Measurements from ENCODE around the gene MYO15A.
A peak's percentile ranks its signal among the peaks of the same experiment; 100 is the strongest.

Gene MYO15A

GRCh38 chr17:18187226-18187625 is 78.7 kb downstream of the MYO15A start:
- TF ChIP-seq ZNF274 (IDR thresholded peaks at IDR 0.05; ENCODE audit: low read depth, low read length): no peak
- H3K4me3 ChIP-seq (ENCODE audit: low read length): peak overlapping the region; percentile 94

DNA sequence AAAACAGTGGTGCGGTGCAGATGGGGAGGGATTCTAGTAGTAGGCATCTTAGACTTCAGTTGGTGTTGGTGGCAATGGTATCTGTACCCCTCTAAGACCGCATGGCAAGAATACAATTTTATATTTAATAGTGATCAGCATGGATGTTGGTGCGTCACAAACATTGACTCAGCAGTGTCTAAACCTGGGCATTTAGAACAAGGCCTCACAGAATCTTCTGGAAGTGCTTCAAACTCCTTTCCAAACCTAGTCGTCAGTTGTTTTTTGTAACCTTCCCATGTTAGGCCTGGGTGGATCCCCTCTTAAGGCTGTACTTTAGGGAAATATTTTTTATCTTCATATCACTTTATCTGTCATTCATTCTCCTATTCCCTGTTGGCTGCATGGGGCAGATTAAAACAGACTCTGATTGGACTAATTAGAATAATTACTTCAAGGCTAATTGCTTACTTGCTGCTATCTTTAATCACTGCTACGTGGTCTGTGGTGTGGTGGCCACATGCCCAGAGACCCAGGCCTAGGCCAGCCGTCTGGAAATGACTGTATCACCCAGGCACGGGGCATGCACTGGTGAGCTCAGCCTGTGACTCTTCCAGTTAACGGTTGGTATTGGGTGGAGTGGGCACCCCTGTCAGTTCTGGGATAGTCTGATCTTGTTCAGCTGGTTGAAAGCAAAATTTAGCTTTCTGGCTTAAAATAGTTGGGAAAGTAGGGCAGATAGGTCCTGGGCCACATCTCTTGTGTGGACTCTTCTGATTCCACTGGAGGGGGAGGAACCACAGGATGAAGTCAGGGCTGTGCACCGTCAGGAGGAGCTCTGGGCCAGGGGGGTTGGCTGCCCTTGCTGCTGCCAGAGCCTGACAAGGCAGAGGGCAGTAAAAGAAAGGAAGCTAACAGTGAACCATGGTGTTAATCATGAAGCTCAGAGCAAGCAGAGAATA is 79.5 kb downstream of the MYO15A start:
- no peak for TF ChIP-seq ZNF274 (IDR thresholded peaks at IDR 0.05; ENCODE audit: low read depth, low read length)
- H3K4me3 ChIP-seq (ENCODE audit: low read length): peak overlapping the region; percentile 94; the same call in 1 of the 2 replicates

- no peak overlapping the region for H3K4me3 ChIP-seq (ENCODE audit: low read length)
These were observed 82.2 kb downstream of the MYO15A start for GRCh38 chr17:18190628-18191235.

GRCh38 chr17:18191236-18191667 is 82.7 kb downstream of the MYO15A start:
- no peak for TF ChIP-seq ZNF274 (IDR thresholded peaks at IDR 0.05; ENCODE audit: low read depth, low read length)
- H3K4me3 ChIP-seq (ENCODE audit: low read length): no peak overlapping the region

More at GRCh38 chr17:18190628-18191235, 82.2 kb downstream of the MYO15A start:
- TF ChIP-seq ZNF274 (IDR thresholded peaks at IDR 0.05; ENCODE audit: low read depth, low read length): no peak

GRCh38 chr17:18191967-18192366 is 83.4 kb downstream of the MYO15A start:
- no peak overlapping the region for H3K4me3 ChIP-seq (ENCODE audit: low read length)
- TF ChIP-seq ZNF274 (IDR thresholded peaks at IDR 0.05; ENCODE audit: low read depth, low read length): no peak

DNA sequence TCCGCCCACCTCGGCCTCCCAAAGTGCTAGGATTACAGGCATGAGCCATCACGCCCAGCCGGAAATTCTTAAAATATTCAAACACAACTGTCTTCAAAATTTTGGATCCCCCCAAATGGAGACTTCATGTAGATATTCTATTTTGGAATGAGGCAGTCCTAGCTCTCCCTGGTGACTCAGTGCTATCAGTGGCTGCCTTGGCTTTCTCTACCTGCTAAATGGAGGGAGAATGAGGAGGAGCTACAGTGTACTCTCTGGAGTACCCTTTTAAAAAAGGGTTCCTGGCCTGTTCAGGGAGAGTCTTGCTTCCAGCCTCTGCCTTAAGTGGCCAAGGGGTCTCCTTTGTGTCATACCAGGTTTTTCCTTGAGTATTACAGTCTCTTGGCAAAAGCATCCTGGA is 85.8 kb downstream of the MYO15A start:
- H3K4me3 ChIP-seq (ENCODE audit: low read length): no peak overlapping the region
- TF ChIP-seq ZNF274 (IDR thresholded peaks at IDR 0.05; ENCODE audit: low read depth, low read length): no peak

GRCh38 chr17:18194804-18195203 is 86.2 kb downstream of the MYO15A start:
- no peak overlapping the region for H3K4me3 ChIP-seq (ENCODE audit: low read length)
- no peak for TF ChIP-seq ZNF274 (IDR thresholded peaks at IDR 0.05; ENCODE audit: low read depth, low read length)

GRCh38 chr17:18195246-18195645 is 86.7 kb downstream of the MYO15A start:
- H3K4me3 ChIP-seq (ENCODE audit: low read length): no peak overlapping the region
- no peak for TF ChIP-seq ZNF274 (IDR thresholded peaks at IDR 0.05; ENCODE audit: low read depth, low read length)

- no peak overlapping the region for H3K4me3 ChIP-seq (ENCODE audit: low read length)
- TF ChIP-seq ZNF274 (IDR thresholded peaks at IDR 0.05; ENCODE audit: low read depth, low read length): no peak
These were observed 89.1 kb downstream of the MYO15A start for GRCh38 chr17:18197535-18198194.

DNA sequence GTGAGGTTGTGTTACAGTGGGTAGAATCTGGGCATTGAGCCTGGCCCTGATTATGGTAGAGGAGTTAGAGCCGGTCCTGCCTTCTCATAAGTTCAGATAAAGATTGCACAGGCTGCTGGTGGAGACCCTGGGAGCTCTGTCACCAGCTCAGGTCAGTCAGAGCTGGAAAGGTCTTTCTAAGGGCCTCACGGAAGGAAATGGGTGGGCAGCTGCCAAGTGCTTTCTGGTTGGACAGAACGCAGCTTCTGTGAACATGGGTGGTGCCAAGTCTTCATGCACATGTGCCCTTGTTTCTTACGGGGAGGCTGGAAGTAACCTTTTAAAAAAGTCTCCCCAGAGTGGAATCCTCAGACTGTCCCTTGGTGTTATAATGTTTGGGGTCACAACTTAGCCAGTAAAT is 90.0 kb downstream of the MYO15A start:
- no peak for TF ChIP-seq ZNF274 (IDR thresholded peaks at IDR 0.05; ENCODE audit: low read depth, low read length)
- H3K4me3 ChIP-seq (ENCODE audit: low read length): no peak overlapping the region

GRCh38 chr17:18201108-18201507 is 92.6 kb downstream of the MYO15A start:
- no peak for TF ChIP-seq ZNF274 (IDR thresholded peaks at IDR 0.05; ENCODE audit: low read depth, low read length)
- H3K4me3 ChIP-seq (ENCODE audit: low read length): no peak overlapping the region

GRCh38 chr17:18203308-18203707 is 94.8 kb downstream of the MYO15A start:
- no peak for TF ChIP-seq ZNF274 (IDR thresholded peaks at IDR 0.05; ENCODE audit: low read depth, low read length)
- H3K4me3 ChIP-seq (ENCODE audit: low read length): no peak overlapping the region

DNA sequence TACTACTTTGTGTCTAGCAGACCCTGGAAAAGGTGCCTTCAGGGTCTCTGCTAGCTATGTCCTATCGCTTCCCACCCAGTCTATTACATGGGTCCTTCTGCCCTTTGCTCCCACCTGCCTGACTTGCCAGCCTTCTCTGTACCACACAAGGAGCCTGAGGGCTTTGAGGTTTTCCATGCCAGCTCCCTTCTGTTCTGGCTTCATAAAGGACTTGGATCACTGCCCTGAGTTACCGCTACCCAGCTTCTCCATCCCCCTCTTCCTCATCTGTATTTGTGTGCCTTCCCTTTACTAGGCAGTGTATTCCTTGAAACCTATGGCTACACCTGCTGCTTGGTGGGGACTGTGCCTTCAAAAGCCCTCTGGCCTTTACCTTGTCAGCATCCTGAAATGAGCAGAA is 97.3 kb downstream of the MYO15A start:
- no peak overlapping the region for H3K4me3 ChIP-seq (ENCODE audit: low read length)
- no peak for TF ChIP-seq ZNF274 (IDR thresholded peaks at IDR 0.05; ENCODE audit: low read depth, low read length)

DNA sequence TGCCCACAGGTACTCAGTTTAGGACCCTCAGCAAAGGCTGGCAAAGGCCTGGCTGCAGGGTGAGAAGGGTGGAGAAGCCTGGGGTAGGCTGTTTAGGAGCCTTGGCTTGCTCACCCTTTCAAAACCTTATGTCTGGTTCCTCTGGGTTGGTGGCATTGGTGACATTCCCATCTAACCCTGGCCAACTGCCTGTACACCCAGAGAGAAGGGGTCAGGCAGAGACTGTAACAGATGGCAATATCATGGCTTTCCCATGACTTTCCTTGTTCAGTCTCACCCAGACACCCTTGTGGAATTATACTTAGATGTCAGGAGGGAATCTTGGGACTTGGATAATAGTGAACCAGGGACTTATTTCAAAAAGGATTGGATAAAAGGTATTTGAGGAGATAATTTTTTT is 98.4 kb downstream of the MYO15A start:
- no peak overlapping the region for H3K4me3 ChIP-seq (ENCODE audit: low read length)
- TF ChIP-seq ZNF274 (IDR thresholded peaks at IDR 0.05; ENCODE audit: low read depth, low read length): no peak

All from GM08714 (cell line).